Endothelial cell of umbilical vein (primary cell): ENCODE data around the gene WDR7. TPM values are rescaled to one million over a fixed set of nuclear protein-coding genes. Genes with fewer than 3 reads are reported as not detected.

ENCODE experiments used
- BruUV-seq: library from RNA; stranded (reverse); fragments of 400-500 nt; replicated peaks from 2 replicates; lab custom pipeline; 2021; lab: Mats Ljungman, UMichigan
- CTCF ChIA-PET: fragments of 300-600, 350-600 bp; sonication (Branson Sonifier 250); formaldehyde crosslinking; loops from one replicate; lab custom pipeline; 2021; ENCODE audit warnings: antibody characterized with exemption, inconsistent platforms; lab: Charles Lee
- POLR2A ChIA-PET: fragments of 300-600, 350-600 bp; sonication (Branson Sonifier 250); formaldehyde crosslinking; loops from one replicate; lab custom pipeline; 2021; ENCODE audit warnings: antibody characterized with exemption, inconsistent platforms; lab: Charles Lee
- DNase-seq: peaks from one replicate; pipeline ENCODE4 v3.0.0-alpha.2; 2011; ENCODE audit warnings: low read depth, low spot score
- FAIRE-seq: peaks from 2 replicates; lab custom pipeline; 2011; peaks lifted over from hg19 to GRCh38; lab: Jason Lieb, UNC
- H2AFZ ChIP-seq: 2 replicates; pipeline ENCODE4 v1.6.0; 2012; ENCODE audit warnings: low read depth, low read length, control low read depth, inconsistent platforms
- H3K27ac ChIP-seq: 2 replicates; pipeline ENCODE4 v1.5.1; 2011; ENCODE audit warnings: low read depth, mild to moderate bottlenecking, control low read depth, low read length, moderate library complexity; ENCODE audit not compliant: insufficient read depth
- H3K27me3 ChIP-seq, 2 experiments: 2 replicates each; pipeline versions ENCODE4 v1.6.0 to v1.6.1; 2011; ENCODE audit warnings: low read length in 2 of 2, mixed read lengths in 1 of 2; ENCODE audit not compliant: control insufficient read depth in 2 of 2, insufficient read depth in 2 of 2
- H3K36me3 ChIP-seq, 2 experiments: 2 replicates in 1 of 2; 3 replicates in 1 of 2; pipeline ENCODE4 v1.5.1; 2011; ENCODE audit warnings: low read length in 2 of 2, mild to moderate bottlenecking in 1 of 2, moderate library complexity in 1 of 2; ENCODE audit not compliant: control insufficient read depth in 2 of 2, insufficient read depth in 2 of 2; ENCODE audit errors: extremely low read depth in 1 of 2
- H3K4me1 ChIP-seq: 3 replicates; pipeline ENCODE4 v1.5.1; 2011; ENCODE audit warnings: mild to moderate bottlenecking, low read length; ENCODE audit not compliant: control insufficient read depth, insufficient read depth; ENCODE audit errors: extremely low read depth
- H3K4me2 ChIP-seq: 2 replicates; pipeline ENCODE4 v1.6.1; 2011; ENCODE audit warnings: low read length, control low read depth, mixed read lengths; ENCODE audit not compliant: insufficient read depth
- H3K4me3 ChIP-seq, 3 experiments: fragments of 200-600 bp in 1 of 3; sonication (generic), shearing (Covaris generic) in 1 of 3; replicated peaks in 1 of 3; 2 replicates each; pipeline ENCODE4 v1.5.1; 2011 to 2016; ENCODE audit warnings: control low read depth in 3 of 3, low read length in 3 of 3, mild to moderate bottlenecking in 2 of 3, inconsistent platforms in 1 of 3, low read depth in 1 of 3, moderate library complexity in 1 of 3; ENCODE audit not compliant: insufficient read depth in 1 of 3
- H3K79me2 ChIP-seq: 2 replicates; pipeline ENCODE4 v1.6.0; 2012; ENCODE audit warnings: low read length, inconsistent platforms; ENCODE audit not compliant: control insufficient read depth, insufficient read depth
- H3K9ac ChIP-seq: replicated peaks from 2 replicates; pipeline ENCODE3; 2011; ENCODE audit warnings: low read length, control low read depth; ENCODE audit not compliant: insufficient read depth; ENCODE audit errors: extremely low read depth
- H3K9me1 ChIP-seq: replicated peaks from 3 replicates; pipeline ENCODE4 v1.6.0; 2011; ENCODE audit warnings: mild to moderate bottlenecking, low read length; ENCODE audit not compliant: control insufficient read depth, insufficient read depth; ENCODE audit errors: extremely low read depth
- H3K9me3 ChIP-seq: replicated peaks from 2 replicates; pipeline ENCODE4 v1.5.1; 2012; ENCODE audit warnings: low read length, inconsistent platforms; ENCODE audit not compliant: control insufficient read depth, insufficient read depth
- H4K20me1 ChIP-seq: replicated peaks from 2 replicates; pipeline ENCODE3; 2011; ENCODE audit warnings: mild to moderate bottlenecking, low read length; ENCODE audit not compliant: control insufficient read depth, insufficient read depth; ENCODE audit errors: extremely low read depth
- EZH2 ChIP-seq: IDR thresholded peaks from 2 replicates; pipeline ENCODE4 v1.6.1; 2012; ENCODE audit warnings: borderline replicate concordance, low read depth, mild to moderate bottlenecking, moderate library complexity, low read length, inconsistent platforms; ENCODE audit not compliant: severe bottlenecking
- FOS ChIP-seq: IDR thresholded peaks from 2 replicates; pipeline ENCODE4 v1.6.1; 2011; ENCODE audit warnings: mild to moderate bottlenecking, low read length, moderate library complexity, borderline replicate concordance; ENCODE audit not compliant: insufficient read depth
- GATA2 ChIP-seq: IDR thresholded peaks from 2 replicates; pipeline ENCODE4 v1.7.0; 2011; ENCODE audit warnings: low read depth, mild to moderate bottlenecking, moderate library complexity, mixed read lengths, low read length; ENCODE audit not compliant: insufficient read length, insufficient read depth
- JUN ChIP-seq: IDR thresholded peaks from 2 replicates; pipeline ENCODE4 v1.6.1; 2011; ENCODE audit warnings: borderline replicate concordance, low read depth; ENCODE audit not compliant: insufficient read length, insufficient read depth
- MYC ChIP-seq: IDR thresholded peaks from one replicate; pipeline ENCODE4 v1.6.1; 2011; ENCODE audit warnings: mild to moderate bottlenecking, low read depth, low read length
- POLR2A ChIP-seq: IDR thresholded peaks from 2 replicates; pipeline ENCODE4 v1.6.1; 2012; ENCODE audit warnings: low read depth, mild to moderate bottlenecking, control low read depth, low read length
- POLR2AphosphoS5 ChIP-seq: IDR thresholded peaks from 2 replicates; pipeline ENCODE4 v1.6.1; 2012; ENCODE audit warnings: low read depth, mild to moderate bottlenecking, control low read depth, low read length, moderate library complexity; ENCODE audit not compliant: insufficient read depth
- dilution Hi-C: fragments of 300-500 bp; cut with MboI; formaldehyde crosslinking; loops from one replicate; pipeline ENCODE4 v1.15.0; 2019; ENCODE audit warnings: low sequenced_read_pairs; ENCODE audit not compliant: extremely low pct_ligation_motif_present
- intact Hi-C: fragments of 100-400 bp; cut with micrococcal nuclease; formaldehyde crosslinking; loops from one replicate; pipeline ENCODE4 v1.10.0; 2022
- polyA plus RNA-seq, 4 experiments: library from polyadenylated mRNA; depleted of rRNA in 3 of 4; stranded (reverse) in 3 of 4; unstranded in 1 of 4; fragments of >200 nt; gene quantifications; 2 replicates each; pipeline versions ENCODE4 v1.2.1 to v1.2.3, GENCODE V29; 2011 to 2012; ENCODE audit warnings: missing spikeins in 1 of 4
- total RNA-seq: library from RNA; stranded (reverse); gene quantifications from 2 replicates; pipeline ENCODE4 v1.2.3, GENCODE V29; 2021
- TF ChIP-seq, protein P1 (sequence below): IDR thresholded peaks from 2 replicates; pipeline ENCODE4 v1.6.1; 2011; ENCODE audit not compliant: insufficient read depth, insufficient read length
- TF ChIP-seq, protein P2 (sequence below), 2 donors: IDR thresholded peaks; 1 replicate in 1 of 2; 2 replicates in 1 of 2; pipeline ENCODE4 v1.5.1; 2011; ENCODE audit warnings: low read length in 2 of 2, mild to moderate bottlenecking in 2 of 2, moderate library complexity in 2 of 2, control low read depth in 1 of 2, inconsistent platforms in 1 of 2, low read depth in 1 of 2; ENCODE audit not compliant: insufficient read depth in 1 of 2; ENCODE audit errors: extremely low read depth in 1 of 2

The WDR7 gene
- total and polyA plus RNA-seq, 2 donors (not counting 3 experiments of a cell fraction or from before 2014, with no cell fraction given) = 5.9 to 19.0 TPM

DNA sequence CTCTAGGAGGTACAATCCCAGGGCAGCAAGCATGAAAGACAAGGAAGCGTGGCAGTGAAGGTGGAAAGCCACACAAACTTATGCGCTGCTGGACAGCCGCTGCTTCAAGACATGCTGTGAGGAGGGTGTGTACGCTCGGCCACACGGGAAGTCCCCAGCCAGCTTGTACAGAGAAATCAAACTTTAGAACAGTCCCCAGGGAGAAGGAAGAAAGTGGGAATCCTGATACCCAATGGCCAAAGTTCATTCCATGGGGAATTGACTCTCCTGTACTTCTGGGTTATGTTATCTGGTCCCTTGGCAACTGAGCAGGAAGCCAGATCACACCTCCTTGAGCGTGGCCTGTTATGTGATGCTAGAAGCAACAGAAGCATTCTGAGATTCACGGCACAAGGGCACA, 409.7 kb downstream of the WDR7 start:
- TF ChIP-seq MYC (no peak), JUN (no peak), FOS (no peak), EZH2 (no peak), POLR2A (no peak), GATA2 (no peak), POLR2AphosphoS5 (no peak)
- TF ChIP-seq, protein P1, sequence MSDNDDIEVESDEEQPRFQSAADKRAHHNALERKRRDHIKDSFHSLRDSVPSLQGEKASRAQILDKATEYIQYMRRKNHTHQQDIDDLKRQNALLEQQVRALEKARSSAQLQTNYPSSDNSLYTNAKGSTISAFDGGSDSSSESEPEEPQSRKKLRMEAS = no peak
- TF ChIP-seq, protein P2, sequence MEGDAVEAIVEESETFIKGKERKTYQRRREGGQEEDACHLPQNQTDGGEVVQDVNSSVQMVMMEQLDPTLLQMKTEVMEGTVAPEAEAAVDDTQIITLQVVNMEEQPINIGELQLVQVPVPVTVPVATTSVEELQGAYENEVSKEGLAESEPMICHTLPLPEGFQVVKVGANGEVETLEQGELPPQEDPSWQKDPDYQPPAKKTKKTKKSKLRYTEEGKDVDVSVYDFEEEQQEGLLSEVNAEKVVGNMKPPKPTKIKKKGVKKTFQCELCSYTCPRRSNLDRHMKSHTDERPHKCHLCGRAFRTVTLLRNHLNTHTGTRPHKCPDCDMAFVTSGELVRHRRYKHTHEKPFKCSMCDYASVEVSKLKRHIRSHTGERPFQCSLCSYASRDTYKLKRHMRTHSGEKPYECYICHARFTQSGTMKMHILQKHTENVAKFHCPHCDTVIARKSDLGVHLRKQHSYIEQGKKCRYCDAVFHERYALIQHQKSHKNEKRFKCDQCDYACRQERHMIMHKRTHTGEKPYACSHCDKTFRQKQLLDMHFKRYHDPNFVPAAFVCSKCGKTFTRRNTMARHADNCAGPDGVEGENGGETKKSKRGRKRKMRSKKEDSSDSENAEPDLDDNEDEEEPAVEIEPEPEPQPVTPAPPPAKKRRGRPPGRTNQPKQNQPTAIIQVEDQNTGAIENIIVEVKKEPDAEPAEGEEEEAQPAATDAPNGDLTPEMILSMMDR (IDR thresholded peaks at IDR 0.05; ENCODE audit: extremely low read depth in 1 of 2, insufficient read depth in 1 of 2, low read depth in 1 of 2, low read length in 2 of 2) = no peak
- H3K79me2 ChIP-seq = no peaks in the 10 kb centered on the region
- no peak overlapping the region for H3K4me3 ChIP-seq
- H3K27ac ChIP-seq = no peak overlapping the region
- no peak for FAIRE-seq
- H4K20me1 ChIP-seq = no peaks in the 10 kb centered on the region
- H3K4me2 ChIP-seq = no peak overlapping the region
- H3K9ac ChIP-seq = no peak overlapping the region
- no peaks in the 10 kb centered on the region for H3K9me1 ChIP-seq
- no peaks in the 10 kb centered on the region for H3K4me1 ChIP-seq
- H3K36me3 ChIP-seq = no peaks in the 10 kb centered on the region
- DNase-seq = no peak
- dilution Hi-C loops (no loop called here), intact Hi-C loops (no loop called here)
- no peaks in the 10 kb centered on the region for H3K27me3 ChIP-seq
- H2AFZ ChIP-seq = no peak overlapping the region
- CTCF ChIA-PET = no interaction called here
- BruUV-seq = no TSS peak
- POLR2A ChIA-PET = no interaction called here
- no peaks in the 10 kb centered on the region for H3K9me3 ChIP-seq
